Heart right ventricle (tissue), 16 donors: Measurements from ENCODE around the gene RAB34. TPM values are rescaled to one million over a fixed set of nuclear protein-coding genes. Genes with fewer than 3 reads are reported as not detected.

Experiments
- ATAC-seq, 8 donors: fragments of 200-7000 bp; cut with Tn5 transposase; one replicate each; pipeline ENCODE4 v1.9.1; 2020; ENCODE audit warnings: mild to moderate bottlenecking in 8 of 8, moderate library complexity in 8 of 8, moderate number of reproducible peaks in 1 of 8
- DNase-seq, 2 donors: peaks; one replicate each; pipeline ENCODE4 v3.0.0-alpha.2; 2020
- H3K27ac ChIP-seq, 10 donors: fragments of 200-600 bp; sonication (generic) in 2 of 10; one replicate each; pipeline versions ENCODE4 v1.5.0 to v1.8.0; 2020 to 2022; ENCODE audit warnings: mild to moderate bottlenecking in 3 of 10
- H3K27me3 ChIP-seq, 7 donors: fragments of 200-600 bp; one replicate each; pipeline ENCODE4 v1.8.0; 2021 to 2022; ENCODE audit warnings: mild to moderate bottlenecking in 2 of 7
- H3K36me3 ChIP-seq, 9 donors: fragments of 200-600 bp; sonication (generic) in 1 of 9; one replicate each; pipeline versions ENCODE4 v1.5.0 to v1.8.0; 2020 to 2022; ENCODE audit warnings: mild to moderate bottlenecking in 2 of 9
- H3K4me1 ChIP-seq, 9 donors: fragments of 200-600 bp; sonication (generic) in 1 of 9; one replicate each; pipeline versions ENCODE4 v1.5.0 to v1.8.0; 2020 to 2022; ENCODE audit warnings: mild to moderate bottlenecking in 4 of 9
- H3K4me3 ChIP-seq, 10 donors: fragments of 200-600 bp; sonication (generic) in 2 of 10; one replicate each; pipeline versions ENCODE4 v1.5.0 to v1.8.0; 2020 to 2022; ENCODE audit warnings: mild to moderate bottlenecking in 7 of 10, moderate library complexity in 2 of 10
- H3K9me3 ChIP-seq, 11 donors: fragments of 200-600 bp in 10 of 11; sonication (generic) in 2 of 11; one replicate each; pipeline versions ENCODE4 v1.5.0 to v1.8.0; 2013 to 2022; ENCODE audit warnings: mild to moderate bottlenecking in 2 of 11, control low read depth in 1 of 11, moderate library complexity in 1 of 11
- WGBS, 2 donors: extraction: QIAGEN DNeasy Blood & Tissue Kit; methylation state at CpG; one replicate each; pipeline ENCODE4 v1.1.7; 2013; ENCODE audit warnings: inconsistent platforms in 1 of 2; 5-methylcytosine and 5-hydroxymethylcytosine counted together
- intact Hi-C, 10 donors: fragments of 100-400 bp; cut with DNase I; formaldehyde crosslinking; loops; one replicate each; pipeline versions ENCODE4 v1.11.1 to v1.14.2; 2022
- polyA plus RNA-seq, 2 donors: library from polyadenylated mRNA; stranded (reverse); fragments of 200-250 nt; gene quantifications; one replicate each; pipeline ENCODE4 v1.2.3, GENCODE V29; 2013
- total RNA-seq, 10 donors: library from RNA; stranded (reverse); fragmentation: NEBNext Ultra II Directional in 3 of 10; extraction: Animal tissue kit (Norgen Biotek cat#: 25700) in 3 of 10; gene quantifications; one replicate each; pipeline versions ENCODE4 v1.2.1 to v1.2.4, GENCODE V29; 2021 to 2023
- TF ChIP-seq, protein P1 (sequence below), 9 donors: fragments of 200-600 bp; sonication (generic) in 2 of 9; IDR thresholded peaks; one replicate each; pipeline versions ENCODE4 v1.5.0 to v1.8.0; 2021 to 2022; ENCODE audit warnings: antibody characterized with exemption in 9 of 9, mild to moderate bottlenecking in 5 of 9, moderate library complexity in 1 of 9
- donor health status: Arrhythmogenic right ventricular cardiomyopathy.
- donor health status: ischemic (EF 13 %, LVEDD 7.1; RV severe dilation, severe dysfunction).
- donor health status: healthy with polysubstance abuse.
- donor health status: DM: no; HTN: yes; CAD: no.
- donor health status: DM: no; HTN: no; CAD: no.
- donor health status: ischemic (EF 25% LVEDD 6.9; RV normal size, moderate dysfunction).
- donor health status: ischemic (EF 25% LVEDD 5.7; RV mildly dilated, moderate dysfunction).
- donor health status: healthy.
- donor health status: DM: yes; HTN: yes; CAD: no.
- donor health status: Ischemic cardiomyopathy.
- donor health status: ischemic (EF 35%, LVEDD 5.7; RV mildly dilated, moderate dysfunction).
- donor health status: nonischemic (EF 11% LVEDD 7.7; RV severe dilation, severe dysfunction).
- donor health status: DM: yes; HTN: yes; CAD: no.
- donor health status: PGD.
- donor health status: ischemic (EF 29% LVEDD 5.4; RV normal size, mild dysfunction).
- donor health status: nonischemic (EF 23%, LVEDD 6.1; RV moderate dilation, normal function).

Gene RAB34
- total and polyA plus RNA-seq, 12 donors = 7.0 to 37.3 (median 11.8) TPM

DNA sequence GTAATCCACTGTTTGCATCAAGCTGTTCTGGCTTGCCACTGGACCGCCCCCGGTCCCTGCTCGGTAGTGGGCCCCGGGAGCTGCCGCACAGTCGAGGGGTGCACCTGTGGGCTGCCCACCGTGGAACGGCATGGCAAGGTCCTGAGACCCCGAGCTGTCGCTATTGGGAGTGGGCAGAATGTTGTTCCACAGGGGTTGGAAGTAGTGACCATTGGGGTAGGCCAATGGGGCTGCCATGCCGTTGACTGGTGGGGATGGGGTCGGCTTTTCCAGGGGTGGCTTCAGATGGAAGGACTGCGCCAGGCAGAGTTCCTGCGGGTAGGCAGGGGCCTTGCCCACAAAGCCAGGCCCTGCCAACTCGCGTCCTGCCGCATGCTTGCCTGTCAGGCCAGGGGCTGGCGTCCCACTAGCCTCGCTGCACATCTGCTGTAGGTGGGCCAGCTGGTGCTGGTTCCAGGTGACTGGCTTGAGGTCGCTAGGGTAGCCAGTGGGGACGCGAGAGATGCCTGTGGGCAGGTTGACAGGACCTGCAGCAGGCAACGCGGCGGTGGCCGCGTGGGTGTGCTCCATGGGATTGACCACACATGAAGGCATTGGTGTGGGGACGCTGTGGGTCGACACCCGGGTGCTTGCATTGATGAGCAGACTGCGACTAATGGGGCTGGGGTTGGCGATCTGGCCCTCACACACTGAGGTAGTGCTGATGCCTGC lies 40.9 kb upstream of the RAB34 start:
- Histone ChIP-seq H3K4me1 (peaks cover 2 to 31% (median 22%) of the 10 kb centered on the region in 9 donors), H3K4me3 (no peak overlapping the region), H3K9me3 (no peaks in the 10 kb centered on the region), H3K27me3 (no peaks in the 10 kb centered on the region), H3K36me3 (peaks cover 0 to 46% (median 13%) of the 10 kb centered on the region in 9 donors), H3K27ac (no peak overlapping the region)
- peak in 1 of 8 donors; percentile 22 for ATAC-seq
- TF ChIP-seq, protein P1, sequence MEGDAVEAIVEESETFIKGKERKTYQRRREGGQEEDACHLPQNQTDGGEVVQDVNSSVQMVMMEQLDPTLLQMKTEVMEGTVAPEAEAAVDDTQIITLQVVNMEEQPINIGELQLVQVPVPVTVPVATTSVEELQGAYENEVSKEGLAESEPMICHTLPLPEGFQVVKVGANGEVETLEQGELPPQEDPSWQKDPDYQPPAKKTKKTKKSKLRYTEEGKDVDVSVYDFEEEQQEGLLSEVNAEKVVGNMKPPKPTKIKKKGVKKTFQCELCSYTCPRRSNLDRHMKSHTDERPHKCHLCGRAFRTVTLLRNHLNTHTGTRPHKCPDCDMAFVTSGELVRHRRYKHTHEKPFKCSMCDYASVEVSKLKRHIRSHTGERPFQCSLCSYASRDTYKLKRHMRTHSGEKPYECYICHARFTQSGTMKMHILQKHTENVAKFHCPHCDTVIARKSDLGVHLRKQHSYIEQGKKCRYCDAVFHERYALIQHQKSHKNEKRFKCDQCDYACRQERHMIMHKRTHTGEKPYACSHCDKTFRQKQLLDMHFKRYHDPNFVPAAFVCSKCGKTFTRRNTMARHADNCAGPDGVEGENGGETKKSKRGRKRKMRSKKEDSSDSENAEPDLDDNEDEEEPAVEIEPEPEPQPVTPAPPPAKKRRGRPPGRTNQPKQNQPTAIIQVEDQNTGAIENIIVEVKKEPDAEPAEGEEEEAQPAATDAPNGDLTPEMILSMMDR (IDR thresholded peaks at IDR 0.05) = no peak
- whole genome bisulfite sequencing, 2 donors = 97 to 98% methylated on average over 32 of the region's 32 CpGs
- intact Hi-C loops = no loop called here
- DNase-seq = no peak

DNA sequence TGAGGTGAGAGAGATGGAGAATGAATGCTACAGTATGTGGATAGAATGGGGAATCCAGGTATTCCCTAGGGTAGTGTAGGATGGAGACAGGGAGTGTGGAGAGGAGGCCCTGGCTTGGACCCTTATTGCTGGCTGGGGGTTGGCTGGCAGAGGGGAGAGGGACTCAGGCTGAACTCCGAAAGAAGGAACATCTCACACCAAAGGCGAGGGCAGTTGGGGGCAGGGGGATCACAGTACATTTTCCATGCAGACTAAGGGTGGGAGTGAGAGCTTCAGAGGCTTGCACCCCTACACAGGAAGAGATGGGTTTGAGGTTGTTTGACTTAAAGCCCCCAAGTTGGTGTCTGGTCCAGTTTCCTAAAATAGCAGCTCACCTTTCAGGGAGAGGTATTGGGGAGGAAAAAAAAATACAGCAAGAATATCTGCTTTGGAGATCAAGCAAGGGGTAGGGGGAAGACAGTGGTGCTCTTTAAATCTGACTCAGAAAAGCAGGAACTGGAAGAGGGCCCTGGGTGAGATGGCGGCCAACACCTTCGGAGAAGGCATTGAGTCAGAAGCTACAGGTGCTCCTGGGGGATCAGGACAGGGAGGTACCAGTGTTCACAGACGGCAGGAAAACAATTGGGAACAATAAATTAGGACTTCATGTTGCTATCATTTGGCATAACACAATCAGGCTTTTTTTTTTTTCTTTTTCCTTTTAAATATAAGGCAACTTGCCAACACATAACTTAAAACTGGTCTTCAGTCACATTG lies 38.6 kb upstream of the RAB34 start:
- DNase-seq = no peak
- TF ChIP-seq, protein P1 (IDR thresholded peaks at IDR 0.05) = no peak
- H3K27me3 ChIP-seq = no peaks in the 10 kb centered on the region
- intact Hi-C loops = no loop called here
- H3K4me3 ChIP-seq = no peak overlapping the region
- peaks cover 0 to 41% (median 13%) of the 10 kb centered on the region in 9 donors for H3K36me3 ChIP-seq
- no peak for ATAC-seq
- WGBS, 2 donors = 75 to 76% methylated on average over 5 of the region's 5 CpGs
- peaks cover 0 to 19% (median 11%) of the 10 kb centered on the region in 9 donors for H3K4me1 ChIP-seq
- no peak overlapping the region for H3K27ac ChIP-seq
- no peaks in the 10 kb centered on the region for H3K9me3 ChIP-seq

DNA sequence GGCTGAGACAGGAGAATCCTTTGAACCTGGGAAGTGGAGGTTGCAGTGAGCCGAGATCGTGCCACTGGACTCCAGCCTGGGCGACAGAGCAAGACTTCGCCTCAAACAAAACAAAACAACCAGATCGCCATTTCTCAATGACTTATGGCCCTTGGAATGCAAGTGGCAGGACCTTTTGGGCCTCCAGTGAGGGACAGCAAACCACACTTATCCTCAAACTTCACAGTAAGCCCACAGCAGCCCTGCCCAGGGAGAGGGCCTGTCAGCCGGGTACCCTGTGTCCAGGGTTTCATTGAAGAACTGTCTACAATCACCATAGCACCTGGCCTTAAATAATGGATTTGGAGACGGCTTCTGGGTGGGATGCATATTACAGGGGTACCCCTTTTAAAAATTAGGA lies 37.8 kb upstream of the RAB34 start:
- TF ChIP-seq, protein P1 (IDR thresholded peaks at IDR 0.05) = no peak
- Histone ChIP-seq H3K27me3 (no peaks in the 10 kb centered on the region), H3K4me3 (no peak overlapping the region), H3K9me3 (no peaks in the 10 kb centered on the region), H3K36me3 (peaks cover 0 to 47% (median 13%) of the 10 kb centered on the region in 9 donors), H3K27ac (no peak overlapping the region), H3K4me1 (peaks cover 0 to 13% (median 3%) of the 10 kb centered on the region in 9 donors)
- WGBS, 2 donors = 89 to 90% methylated on average over 7 of the region's 7 CpGs
- no peak for ATAC-seq
- no peak for DNase-seq
- intact Hi-C loops = no loop called here

DNA sequence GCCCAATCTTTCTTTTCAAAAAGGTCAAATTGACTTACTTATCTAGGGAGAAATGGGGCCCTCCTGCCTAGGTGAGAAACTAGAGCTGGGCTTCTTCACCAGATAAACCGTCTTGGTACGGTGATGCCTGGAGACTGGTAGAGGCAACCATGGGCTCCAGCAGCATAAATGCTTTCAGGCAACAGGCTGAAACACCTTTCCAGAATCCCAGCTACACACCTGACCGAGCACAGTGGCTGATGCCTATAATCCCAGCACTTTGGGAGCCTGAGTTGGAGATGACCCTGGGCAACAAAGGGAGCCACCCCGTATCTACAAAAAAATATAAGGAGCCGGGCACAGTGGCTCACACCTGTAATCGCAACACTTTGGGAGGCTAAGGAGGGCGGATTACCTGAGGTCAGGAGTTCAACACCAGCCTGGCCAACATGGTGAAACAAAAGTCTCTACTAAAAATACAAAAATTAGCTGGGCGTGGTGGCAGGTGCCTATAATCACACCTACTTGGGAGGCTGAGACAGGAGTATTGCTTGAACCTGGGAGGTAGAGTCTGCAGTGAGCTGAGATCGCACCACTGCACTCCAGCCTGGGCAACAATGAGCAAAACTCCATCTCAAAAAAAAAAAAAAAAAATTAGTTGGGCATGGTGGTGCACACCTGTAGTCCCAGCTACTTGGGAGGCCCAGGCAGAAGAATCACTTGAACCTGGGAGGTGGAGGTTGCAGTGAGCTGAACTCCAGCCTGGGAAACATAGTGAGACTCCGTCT lies 34.1 kb upstream of the RAB34 start:
- no peaks in the 10 kb centered on the region for H3K9me3 ChIP-seq
- TF ChIP-seq, protein P1 (IDR thresholded peaks at IDR 0.05) = no peak
- H3K36me3 ChIP-seq = peaks cover 0 to 44% (median 0%) of the 10 kb centered on the region in 9 donors
- DNase-seq (no peak), ATAC-seq (no peak)
- no peak overlapping the region for H3K4me3 ChIP-seq
- H3K27ac ChIP-seq = no peak overlapping the region
- peaks cover 0 to 29% (median 18%) of the 10 kb centered on the region in 9 donors for H3K4me1 ChIP-seq
- no peaks in the 10 kb centered on the region for H3K27me3 ChIP-seq
- 96 to 98% methylated on average over 10 of the region's 10 CpGs for WGBS, 2 donors
- intact Hi-C loops = no loop called here
